G401 (cell line): ENCODE results near the gene AVP. TPM values are rescaled to one million over a fixed set of nuclear protein-coding genes. Genes with fewer than 3 reads are reported as not detected.

Experiments
- DNase-seq: peaks from one replicate; pipeline ENCODE4 v3.0.0-alpha.2; 2015; ENCODE audit warnings: low spot score
- in situ Hi-C: cut with HindIII; loops from 2 replicates; pipeline ENCODE4 v1.10.0; 2016; ENCODE audit warnings: low sequenced_read_pairs, mixed read lengths
- total RNA-seq: library from RNA; depleted of rRNA; stranded (reverse); fragments of >200 nt; shearing (Covaris generic); gene quantifications from 2 replicates; pipeline ENCODE4 v1.2.3, GENCODE V29; 2014; rRNA removed

Gene AVP
- total RNA-seq, 1 experiment from 2014 or later: not detected

- no peak for DNase-seq
- in situ Hi-C loops: no loop called here
Observed at GRCh38 chr20:3037654-3038053, 46.9 kb downstream of the AVP start.

GRCh38 chr20:3032624-3033023 is 51.9 kb downstream of the AVP start:
- in situ Hi-C loops: no loop called here
- no peak for DNase-seq

Other genes with a start within 250 kb of the AVP start
- gene PCED1A, start 244.1 kb downstream of the AVP start, total RNA-seq: 25.2 and 45.7 TPM in 2 replicates
- gene VPS16, start 244.0 kb downstream of the AVP start, total RNA-seq: 41.2 and 45.5 TPM in 2 replicates
- 45.5 and 83.7 TPM in 2 replicates for gene PTPRA, start 211.2 kb downstream of the AVP start, total RNA-seq
- gene GNRH2, start 41.1 kb downstream of the AVP start, total RNA-seq: not detected in 2 replicates
- 105 and 142 TPM in 2 replicates for gene MRPS26, start 38.7 kb downstream of the AVP start, total RNA-seq
- gene OXT, start 13.1 kb downstream of the AVP start, total RNA-seq: not detected in 2 replicates
- 13.0 and 19.4 TPM in 2 replicates for gene FASTKD5, start 75.1 kb upstream of the AVP start, total RNA-seq
- gene UBOX5, start 75.1 kb upstream of the AVP start, total RNA-seq: 3.8 and 8.8 TPM in 2 replicates
- gene LZTS3, start 88.8 kb upstream of the AVP start, total RNA-seq: 10.4 and 15.2 TPM in 2 replicates
- gene DDRGK1, start 120.0 kb upstream of the AVP start, total RNA-seq: 22.4 and 23.9 TPM in 2 replicates
- gene ITPA, start 124.8 kb upstream of the AVP start, total RNA-seq: 78.9 and 91.6 TPM in 2 replicates
- gene SLC4A11, start 154.5 kb upstream of the AVP start, total RNA-seq: 0.17 and 1.4 TPM in 2 replicates